ENCODE measurements around the gene RPL14.

The RPL14 gene

GRCh38 chr3:40470701-40471100 is 13.6 kb downstream of the RPL14 start:
- TF ChIP-seq CTCF (conservative IDR thresholded peaks at IDR 0.05; ENCODE audit: low read length) = no peak
- DNase-seq (ENCODE audit: low read depth) = no peak
- no peak overlapping the region for H3K4me3 ChIP-seq (ENCODE audit: low read length)

- no peak for TF ChIP-seq CTCF (conservative IDR thresholded peaks at IDR 0.05; ENCODE audit: low read length)
- peak; percentile 74 for DNase-seq (ENCODE audit: low read depth)
- peak within 1 kb of the TSS; percentile 90 for H3K4me3 ChIP-seq (ENCODE audit: low read length)
Observed at GRCh38 chr3:40476478-40477470, 19.6 kb downstream of the RPL14 start, which contains the start of gene ZNF619. TSS of gene ZNF619 (plus strand) at chr3:40477122. CDS start at chr3:40477980, 858 bp downstream.

GRCh38 chr3:40477666-40478065 is 20.5 kb downstream of the RPL14 start:
- H3K4me3 ChIP-seq (ENCODE audit: low read length) = peak overlapping the region; percentile 90
- DNase-seq (ENCODE audit: low read depth) = no peak
- no peak for TF ChIP-seq CTCF (conservative IDR thresholded peaks at IDR 0.05; ENCODE audit: low read length)

GRCh38 chr3:40487172-40487571 is 30.0 kb downstream of the RPL14 start:
- no peak for TF ChIP-seq CTCF (conservative IDR thresholded peaks at IDR 0.05; ENCODE audit: low read length)
- no peak overlapping the region for H3K4me3 ChIP-seq (ENCODE audit: low read length)
- DNase-seq (ENCODE audit: low read depth) = no peak

GRCh38 chr3:40490916-40491315 is 33.8 kb downstream of the RPL14 start:
- no peak for DNase-seq (ENCODE audit: low read depth)
- no peak overlapping the region for H3K4me3 ChIP-seq (ENCODE audit: low read length)
- no peak for TF ChIP-seq CTCF (conservative IDR thresholded peaks at IDR 0.05; ENCODE audit: low read length)

- no peak for TF ChIP-seq CTCF (conservative IDR thresholded peaks at IDR 0.05; ENCODE audit: low read length)
- no peak overlapping the region for H3K4me3 ChIP-seq (ENCODE audit: low read length)
- no peak for DNase-seq (ENCODE audit: low read depth)
Observed at GRCh38 chr3:40494698-40495097, 37.6 kb downstream of the RPL14 start.

- no peak for TF ChIP-seq CTCF (conservative IDR thresholded peaks at IDR 0.05; ENCODE audit: low read length)
- DNase-seq (ENCODE audit: low read depth) = no peak
- H3K4me3 ChIP-seq (ENCODE audit: low read length) = no peak overlapping the region
Observed at GRCh38 chr3:40497288-40497687, 40.1 kb downstream of the RPL14 start.
